Spleen (tissue), 11 donors: ENCODE measurements around the gene F13A1. TPM values are rescaled to one million over a fixed set of nuclear protein-coding genes. Genes with fewer than 3 reads are reported as not detected.

Source experiments
- DNase-seq: peaks from one replicate; pipeline ENCODE4 v3.0.0-alpha.2; 2020
- H3K27ac ChIP-seq, 8 donors: fragments of 200-600 bp; sonication (generic) in 7 of 8; 1 replicate in 4 of 8; 2 replicates in 4 of 8; pipeline versions ENCODE4 v1.5.0 to v1.8.0; 2016 to 2021; ENCODE audit warnings: inconsistent platforms in 4 of 8, mild to moderate bottlenecking in 4 of 8, moderate library complexity in 1 of 8
- H3K27me3 ChIP-seq, 7 donors: fragments of 200-600 bp; sonication (generic) in 6 of 7; replicated peaks in 1 of 7; 1 replicate in 4 of 7; 2 replicates in 3 of 7; pipeline versions ENCODE4 v1.5.0 to v1.8.0; 2016 to 2021; ENCODE audit warnings: inconsistent platforms in 3 of 7, mild to moderate bottlenecking in 1 of 7
- H3K36me3 ChIP-seq, 6 donors: fragments of 200-600 bp; sonication (generic) in 5 of 6; 1 replicate in 4 of 6; 2 replicates in 2 of 6; pipeline versions ENCODE4 v1.5.0 to v1.8.0; 2016 to 2021; ENCODE audit warnings: inconsistent platforms in 2 of 6
- H3K4me1 ChIP-seq, 6 donors: fragments of 200-600 bp; sonication (generic) in 5 of 6; 1 replicate in 3 of 6; 2 replicates in 3 of 6; pipeline versions ENCODE4 v1.5.0 to v1.8.0; 2016 to 2021; ENCODE audit warnings: inconsistent platforms in 3 of 6
- H3K4me3 ChIP-seq, 8 donors: fragments of 200-600 bp; sonication (generic) in 7 of 8; 1 replicate in 4 of 8; 2 replicates in 4 of 8; pipeline versions ENCODE4 v1.5.0 to v1.8.0; 2016 to 2021; ENCODE audit warnings: inconsistent platforms in 4 of 8, mild to moderate bottlenecking in 4 of 8, moderate library complexity in 2 of 8
- H3K9me3 ChIP-seq, 8 donors: fragments of 200-600 bp; sonication (generic) in 7 of 8; 1 replicate in 4 of 8; 2 replicates in 4 of 8; pipeline versions ENCODE4 v1.5.0 to v1.8.0; 2016 to 2021; ENCODE audit warnings: inconsistent platforms in 4 of 8
- CTCF ChIP-seq, 11 experiments: fragments of 200-600 bp in 7 of 11; fragments of 450-650 bp in 4 of 11; sonication (generic) in 4 of 11; IDR thresholded peaks in 8 of 11; conservative IDR thresholded peaks in 3 of 11; 1 replicate in 7 of 11; 2 replicates in 4 of 11; pipeline versions ENCODE4 v1.4.0 to v1.8.0; 2016 to 2021; ENCODE audit warnings: antibody characterized with exemption in 11 of 11, inconsistent platforms in 4 of 11, mild to moderate bottlenecking in 1 of 11
- POLR2A ChIP-seq, 3 donors: fragments of 450-650 bp; IDR thresholded peaks; one replicate each; pipeline ENCODE4 v1.5.1; 2017; ENCODE audit warnings: antibody characterized with exemption in 3 of 3, mild to moderate bottlenecking in 1 of 3
- POLR2AphosphoS5 ChIP-seq, 3 donors: sonication (generic); formaldehyde crosslinking; IDR thresholded peaks; one replicate each; pipeline ENCODE4 v1.5.1; 2017; ENCODE audit warnings: antibody characterized with exemption in 3 of 3
- whole genome bisulfite sequencing, 5 donors: extraction: QIAGEN DNeasy Blood & Tissue Kit in 3 of 5; methylation state at CpG; one replicate each; pipeline versions ENCODE4 v1.1.5 to v1.1.7; 2013 to 2018; 5-methylcytosine and 5-hydroxymethylcytosine counted together
- intact Hi-C: fragments of 100-400 bp; cut with DNase I; formaldehyde crosslinking; loops from one replicate; pipeline ENCODE4 v1.15.0; 2023; ENCODE audit warnings: low total_unique reads
- polyA plus RNA-seq, 3 donors: library from polyadenylated mRNA; stranded (reverse); fragments of 200-250 nt; gene quantifications; one replicate each; pipeline ENCODE4 v1.2.1, GENCODE V29; 2013
- total RNA-seq, 7 donors: library from RNA; depleted of rRNA in 3 of 7; stranded (reverse); fragments of >200 nt in 3 of 7; fragmentation: NEBNext Ultra II Directional in 4 of 7; extraction: Animal tissue kit (Norgen Biotek cat#: 25700) in 4 of 7; gene quantifications; one replicate each; pipeline versions ENCODE4 v1.1.0 to v1.2.1, GENCODE V29; 2016 to 2021
- donor health status: healthy with polysubstance abuse.
- donor health status: DM: no; HTN: no; CAD: no; lungs with moderate emphysema.
- donor health status: DM: no; HTN: no; CAD: no.
- donor health status: Bipolar disorder and iron deficiency.
- donor health status: healthy.
- donor health status: DM: no; HTN: no; CAD: no.
- donor health status: DM: yes; HTN: yes; CAD: no.

F13A1 gene
- total and polyA plus RNA-seq, 10 donors = 1.8 to 41.5 (median 25.9) TPM

DNA sequence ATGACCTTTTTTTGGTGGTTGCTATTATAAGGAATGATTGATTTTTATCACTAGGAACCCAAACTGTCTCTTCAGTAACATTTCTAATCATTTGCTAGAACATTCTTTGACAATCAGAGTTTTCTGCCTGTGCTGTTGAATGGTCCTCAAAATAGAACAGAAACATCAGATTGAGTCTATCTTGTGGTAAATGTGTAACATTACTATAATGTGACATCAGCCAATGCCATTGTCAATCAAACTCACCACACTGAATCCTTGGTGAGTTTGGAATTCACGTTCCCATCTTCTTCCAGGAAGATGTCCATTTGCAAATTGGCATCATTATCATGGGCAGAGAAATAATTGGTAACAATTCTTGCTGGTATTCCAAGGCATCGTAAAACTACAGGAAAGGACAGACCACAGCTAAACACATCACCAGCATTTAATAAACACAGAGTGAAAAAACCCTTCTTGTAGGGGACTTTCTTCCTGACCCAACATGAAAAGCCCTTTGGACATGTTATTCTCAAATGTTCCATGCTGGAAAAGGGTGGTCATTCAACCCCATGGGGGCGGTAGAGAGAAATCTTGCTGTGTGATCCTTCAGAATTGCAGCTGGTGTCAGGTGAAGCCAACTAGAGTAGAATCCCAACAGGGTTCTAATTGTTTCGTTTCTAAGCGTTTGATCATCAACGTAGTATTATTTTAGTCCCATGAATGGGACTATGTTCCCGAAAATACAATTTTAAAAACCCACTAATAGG is 98.5 kb downstream of the F13A1 start:
- Histone ChIP-seq H3K9me3 (no peaks in the 10 kb centered on the region), H3K27me3 (peaks cover 0 to 9% (median 0%) of the 10 kb centered on the region in 7 donors), H3K36me3 (no peaks in the 10 kb centered on the region), H3K27ac (no peak overlapping the region), H3K4me3 (no peak overlapping the region), H3K4me1 (no peaks in the 10 kb centered on the region)
- no peak for DNase-seq
- TF ChIP-seq POLR2A (IDR thresholded peaks at IDR 0.05) (no peak), CTCF (IDR thresholded peaks at IDR 0.05 in 8 of 11, conservative IDR thresholded peaks at IDR 0.05 in 3 of 11) (peak in 3 of 11 experiments; percentile 28 to 43 (median 34)), POLR2AphosphoS5 (IDR thresholded peaks at IDR 0.05) (no peak)
- intact Hi-C loops = no loop called here
- 53 to 66% (median 56%) methylated on average over 7 of the region's 7 CpGs for WGBS, 5 donors

DNA sequence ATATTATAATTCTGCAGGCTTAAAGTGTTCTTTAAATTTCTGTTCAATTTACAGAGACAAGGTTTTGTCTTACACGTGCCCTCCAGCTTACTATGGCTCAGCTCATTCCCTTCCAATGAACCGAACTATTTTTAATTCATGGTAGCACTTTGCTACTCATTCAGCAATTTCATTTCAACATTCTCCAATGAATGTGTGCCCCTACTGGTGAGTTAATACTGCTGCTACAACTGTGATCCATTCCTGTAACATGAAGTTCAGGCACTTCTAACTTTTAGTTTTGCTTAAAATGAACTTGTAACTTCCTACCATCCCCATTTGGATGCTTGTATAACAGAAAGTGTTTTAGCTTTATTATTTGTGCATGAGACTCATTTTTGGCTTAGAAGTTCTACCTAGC is 99.7 kb downstream of the F13A1 start:
- H3K27me3 ChIP-seq = peaks cover 0 to 6% (median 0%) of the 10 kb centered on the region in 7 donors

GRCh38 chr6:6219716-6220115 is 100.7 kb downstream of the F13A1 start:
- Histone ChIP-seq H3K9me3 (no peaks in the 10 kb centered on the region), H3K4me3 (no peak overlapping the region), H3K4me1 (no peaks in the 10 kb centered on the region), H3K36me3 (no peaks in the 10 kb centered on the region), H3K27me3 (peaks cover 0 to 6% (median 0%) of the 10 kb centered on the region in 7 donors), H3K27ac (no peak overlapping the region)
- 65 to 85% (median 77%) methylated on average over 3 of the region's 3 CpGs for whole genome bisulfite sequencing, 5 donors
- DNase-seq = no peak
- intact Hi-C loops = no loop called here
- TF ChIP-seq CTCF (IDR thresholded peaks at IDR 0.05 in 8 of 11, conservative IDR thresholded peaks at IDR 0.05 in 3 of 11) (no peak), POLR2A (IDR thresholded peaks at IDR 0.05) (no peak), POLR2AphosphoS5 (IDR thresholded peaks at IDR 0.05) (no peak)

More for the DNA sequence above, 99.7 kb downstream of the F13A1 start:
- WGBS, 5 donors = 67 to 86% (median 75%) methylated on average over 2 of the region's 2 CpGs
- no peaks in the 10 kb centered on the region for H3K9me3 ChIP-seq
- intact Hi-C loops = no loop called here
- no peak for DNase-seq
- TF ChIP-seq POLR2AphosphoS5 (IDR thresholded peaks at IDR 0.05) = no peak
- TF ChIP-seq POLR2A (IDR thresholded peaks at IDR 0.05) = no peak
- no peak for TF ChIP-seq CTCF (IDR thresholded peaks at IDR 0.05 in 8 of 11, conservative IDR thresholded peaks at IDR 0.05 in 3 of 11)
- H3K4me3 ChIP-seq = no peak overlapping the region
- H3K4me1 ChIP-seq = no peaks in the 10 kb centered on the region
- H3K36me3 ChIP-seq = no peaks in the 10 kb centered on the region
- no peak overlapping the region for H3K27ac ChIP-seq

- TF ChIP-seq CTCF (IDR thresholded peaks at IDR 0.05 in 8 of 11, conservative IDR thresholded peaks at IDR 0.05 in 3 of 11) (no peak), POLR2A (IDR thresholded peaks at IDR 0.05) (no peak), POLR2AphosphoS5 (IDR thresholded peaks at IDR 0.05) (no peak)
- Histone ChIP-seq H3K9me3 (no peaks in the 10 kb centered on the region), H3K36me3 (no peaks in the 10 kb centered on the region), H3K4me3 (no peak overlapping the region), H3K4me1 (no peaks in the 10 kb centered on the region), H3K27ac (no peak overlapping the region), H3K27me3 (peaks cover 0 to 6% (median 0%) of the 10 kb centered on the region in 7 donors)
- no peak for DNase-seq
- intact Hi-C loops = no loop called here
- 73 to 91% (median 80%) methylated on average over 3 of the region's 3 CpGs for WGBS, 5 donors
These were observed 101.7 kb downstream of the F13A1 start for GRCh38 chr6:6218759-6219085.
